GM12892 (cell line): ENCODE results near the gene NPHP4.

Experiments
- DNase-seq: peaks from one replicate; pipeline ENCODE4 v3.0.0; 2011; ENCODE audit not compliant: insufficient read length
- FAIRE-seq: peaks from 2 replicates; lab custom pipeline; 2011; peaks lifted over from hg19 to GRCh38; lab: Jason Lieb, UNC
- POLR2A ChIP-seq: IDR thresholded peaks from 2 replicates; pipeline ENCODE4 v1.6.1; 2011; ENCODE audit warnings: low read depth, low read length, control low read depth
- POLR2AphosphoS5 ChIP-seq: IDR thresholded peaks from 2 replicates; pipeline ENCODE4 v1.6.1; 2011; ENCODE audit warnings: low read depth, low read length, control low read depth
- TAF1 ChIP-seq: IDR thresholded peaks from 2 replicates; pipeline ENCODE4 v1.6.1; 2011; ENCODE audit warnings: low read depth, mild to moderate bottlenecking, control low read depth, low read length, borderline replicate concordance

Gene NPHP4

GRCh38 chr1:5959087-5959486, 33.1 kb downstream of the NPHP4 start:
- FAIRE-seq (no peak), DNase-seq (no peak)
- TF ChIP-seq POLR2A (no peak), POLR2AphosphoS5 (no peak)

DNA sequence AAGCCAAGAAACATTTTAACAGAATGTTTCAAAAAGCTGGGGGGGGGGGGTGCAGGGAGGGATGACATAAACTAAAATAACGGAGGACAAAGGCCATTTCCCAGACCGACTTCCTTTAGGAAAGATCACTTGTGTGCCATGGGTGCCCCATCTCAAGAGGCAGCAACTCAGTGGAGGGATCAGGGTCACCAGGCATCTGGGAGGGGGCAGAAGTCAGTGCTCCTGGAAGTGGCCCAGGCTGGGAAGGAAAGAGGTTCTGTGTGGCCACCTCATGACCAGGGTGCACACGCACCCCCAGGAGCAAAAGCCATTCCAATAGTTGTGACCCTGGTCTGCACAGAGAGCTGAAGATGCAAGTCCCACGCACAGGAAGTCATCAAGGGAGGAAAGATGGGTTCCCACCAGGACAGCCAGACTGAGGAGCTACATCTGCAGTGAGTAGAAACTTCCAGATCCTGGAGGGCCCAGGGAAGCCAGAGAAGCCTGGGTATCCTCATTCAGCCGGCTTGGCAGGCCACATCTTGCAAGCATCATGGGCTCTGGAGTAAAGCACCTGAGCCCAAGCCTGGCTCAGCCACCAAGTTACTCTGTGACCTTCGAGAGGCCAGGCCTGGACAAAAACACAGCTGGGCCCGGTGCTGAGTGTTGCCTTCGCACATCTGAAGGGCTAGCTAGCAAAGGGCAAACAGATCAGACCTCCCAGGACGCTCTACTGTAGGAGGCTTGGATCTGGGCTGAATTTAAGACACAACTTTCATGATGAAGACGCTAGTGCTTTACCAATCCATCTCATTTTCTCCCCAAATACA, 36.0 kb downstream of the NPHP4 start:
- TF ChIP-seq POLR2AphosphoS5 (no peak), TAF1 (no peak), POLR2A (no peak)
- FAIRE-seq, result no peak
- DNase-seq, result no peak

GRCh38 chr1:5955479-5955977, 36.7 kb downstream of the NPHP4 start:
- FAIRE-seq, result no peak
- DNase-seq, result no peak
- TF ChIP-seq TAF1 (no peak), POLR2AphosphoS5 (no peak), POLR2A (no peak)

DNA sequence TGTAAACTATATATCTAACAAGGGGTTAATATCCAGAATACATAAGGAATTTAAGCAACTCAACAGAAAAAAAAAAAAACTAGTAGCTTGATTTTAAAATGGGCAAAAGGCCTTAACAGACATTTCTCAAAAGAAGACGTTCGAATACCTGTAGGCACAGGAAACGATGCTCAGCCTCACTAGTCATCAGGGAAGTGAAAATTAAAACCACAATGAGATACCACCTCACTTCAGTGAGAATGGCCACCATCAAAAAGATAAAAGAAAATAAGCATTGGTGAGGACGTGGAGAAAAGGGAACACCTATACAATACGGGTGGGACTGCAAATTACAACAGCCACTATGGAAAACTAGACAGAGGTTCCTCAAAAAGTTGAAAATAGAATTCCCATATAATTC, 37.3 kb downstream of the NPHP4 start:
- FAIRE-seq, result no peak
- TF ChIP-seq TAF1 (no peak), POLR2A (no peak), POLR2AphosphoS5 (no peak)
- no peak for DNase-seq

DNA sequence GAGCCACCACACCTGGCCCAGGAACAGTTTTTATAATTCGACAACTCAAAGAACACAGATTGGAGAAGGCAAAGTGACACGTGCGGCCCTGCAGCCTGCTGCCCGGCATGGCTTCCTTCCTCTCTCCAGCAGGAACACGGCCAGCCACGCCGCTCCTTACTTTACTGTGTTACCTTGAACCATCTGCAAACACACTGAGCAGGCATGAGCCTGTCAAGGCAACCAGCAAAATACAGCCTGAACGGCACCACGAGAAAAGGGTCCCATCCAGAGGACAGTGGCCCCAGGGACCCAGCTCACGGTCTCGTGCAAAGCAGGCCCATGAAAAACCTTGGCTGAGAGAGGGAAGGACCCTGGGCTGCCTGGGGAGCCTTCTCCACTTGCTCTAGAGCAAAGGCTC, 38.8 kb downstream of the NPHP4 start:
- FAIRE-seq, result no peak
- no peak for DNase-seq
- TF ChIP-seq TAF1 (no peak), POLR2AphosphoS5 (no peak), POLR2A (no peak)

DNA sequence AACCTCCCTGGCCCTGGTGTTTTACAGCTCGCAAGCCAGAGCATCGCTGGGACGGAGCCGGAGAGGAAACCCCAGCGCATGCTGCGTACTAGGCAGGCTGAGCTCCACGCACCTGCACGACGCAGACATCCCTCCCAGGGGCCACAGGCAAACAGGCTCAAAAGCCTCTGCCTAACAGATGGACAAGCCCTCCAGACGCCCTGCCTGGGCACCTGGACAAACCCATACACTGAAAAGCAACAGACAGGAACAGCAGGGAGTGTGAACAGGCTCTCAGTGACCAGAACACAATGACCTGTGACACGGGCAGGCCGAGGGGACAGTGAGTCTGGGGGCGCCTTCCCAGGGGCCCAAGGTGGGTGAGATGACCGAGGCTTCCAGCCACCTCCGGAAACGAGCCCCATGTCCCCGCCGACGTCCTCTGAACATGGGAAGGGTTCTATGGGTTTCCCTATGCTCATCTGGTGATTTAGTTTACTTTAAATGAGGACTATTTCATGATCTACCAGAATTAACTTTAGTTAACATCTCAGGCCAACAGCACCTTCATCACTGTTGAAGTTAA, 40.3 kb downstream of the NPHP4 start:
- no peak for DNase-seq
- FAIRE-seq, result no peak
- TF ChIP-seq POLR2A (no peak), POLR2AphosphoS5 (no peak), TAF1 (no peak)

GRCh38 chr1:5950994-5951785, 41.0 kb downstream of the NPHP4 start:
- DNase-seq, result no peak
- TF ChIP-seq TAF1, result no peak
- no peak for TF ChIP-seq POLR2AphosphoS5
- no peak for TF ChIP-seq POLR2A
- FAIRE-seq, result no peak

GRCh38 chr1:5950201-5950895, 41.9 kb downstream of the NPHP4 start:
- no peak for FAIRE-seq
- TF ChIP-seq POLR2A (no peak), POLR2AphosphoS5 (no peak), TAF1 (no peak)

GRCh38 chr1:5949761-5950100, 42.5 kb downstream of the NPHP4 start:
- TF ChIP-seq POLR2AphosphoS5 (no peak), POLR2A (no peak), TAF1 (no peak)
- FAIRE-seq (no peak), DNase-seq (no peak)

More at GRCh38 chr1:5950201-5950895, 41.9 kb downstream of the NPHP4 start:
- DNase-seq, result no peak

DNA sequence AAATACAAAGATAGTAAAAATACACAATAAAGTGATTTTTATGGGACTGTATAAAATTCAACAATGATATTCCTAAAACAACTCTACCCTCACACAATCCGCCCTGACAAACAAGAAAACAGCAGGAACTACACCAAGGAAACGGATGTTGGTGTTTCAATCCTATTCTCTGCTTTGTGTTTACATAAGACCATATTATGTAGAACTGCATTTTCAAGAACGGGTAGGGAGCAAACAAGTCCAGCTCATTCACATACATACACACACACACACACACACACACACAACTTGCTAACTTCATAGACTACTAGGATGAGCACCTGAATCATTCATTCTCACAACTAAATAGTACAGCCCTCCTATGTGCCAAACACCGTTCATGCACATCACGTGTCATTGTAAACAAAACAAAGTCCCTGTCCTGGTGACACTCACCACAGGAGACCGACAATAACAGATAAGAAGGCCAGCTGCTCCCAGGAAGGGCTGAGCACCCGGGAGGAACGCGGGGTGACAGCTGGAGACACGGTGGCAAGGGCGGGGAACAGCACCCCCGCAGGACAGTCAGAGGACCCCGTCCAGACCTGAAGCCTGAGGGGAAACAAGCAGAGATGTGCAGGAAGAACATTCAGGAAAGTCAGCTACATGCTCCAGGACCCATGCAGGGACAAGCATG, 43.0 kb downstream of the NPHP4 start:
- DNase-seq (no peak), FAIRE-seq (no peak)
- TF ChIP-seq POLR2A, result no peak
- TF ChIP-seq TAF1, result no peak
- no peak for TF ChIP-seq POLR2AphosphoS5
